PC-9 (cell line): Measurements from ENCODE around the gene CUX1.

ENCODE experiments used
- EZH2 ChIP-seq: fragments of 200-600 bp; sonication (generic); IDR thresholded peaks from 2 replicates; pipeline ENCODE4 v1.8.0; 2017; ENCODE audit warnings: antibody characterized with exemption, low read depth
- TF ChIP-seq, protein P1 (sequence below): fragments of 200-600 bp; sonication (generic); conservative IDR thresholded peaks from 2 replicates; pipeline ENCODE4 v1.6.1; 2017; ENCODE audit warnings: mixed run types, antibody characterized with exemption, mild to moderate bottlenecking, moderate library complexity

DNA sequence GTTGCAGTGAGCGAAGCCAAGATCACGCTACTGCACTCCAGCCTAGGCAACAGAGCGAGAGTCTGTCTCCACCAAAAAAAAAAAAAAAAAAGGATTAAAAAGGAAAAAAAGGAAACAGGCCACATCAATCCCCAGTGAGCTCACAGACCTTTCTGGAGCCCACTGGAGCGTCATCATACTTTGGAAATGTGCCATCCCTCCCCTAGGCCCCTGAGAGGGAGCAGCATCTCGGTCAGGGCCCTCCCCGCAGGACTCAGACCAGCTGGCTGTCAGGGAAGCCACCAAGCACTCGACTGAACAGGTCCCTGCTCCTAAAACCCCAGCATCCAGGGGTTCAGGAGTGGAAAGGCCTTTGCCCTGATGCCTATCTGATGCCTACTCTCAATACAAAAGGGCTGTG, 371.3 kb downstream of the CUX1 start:
- TF ChIP-seq, protein P1, sequence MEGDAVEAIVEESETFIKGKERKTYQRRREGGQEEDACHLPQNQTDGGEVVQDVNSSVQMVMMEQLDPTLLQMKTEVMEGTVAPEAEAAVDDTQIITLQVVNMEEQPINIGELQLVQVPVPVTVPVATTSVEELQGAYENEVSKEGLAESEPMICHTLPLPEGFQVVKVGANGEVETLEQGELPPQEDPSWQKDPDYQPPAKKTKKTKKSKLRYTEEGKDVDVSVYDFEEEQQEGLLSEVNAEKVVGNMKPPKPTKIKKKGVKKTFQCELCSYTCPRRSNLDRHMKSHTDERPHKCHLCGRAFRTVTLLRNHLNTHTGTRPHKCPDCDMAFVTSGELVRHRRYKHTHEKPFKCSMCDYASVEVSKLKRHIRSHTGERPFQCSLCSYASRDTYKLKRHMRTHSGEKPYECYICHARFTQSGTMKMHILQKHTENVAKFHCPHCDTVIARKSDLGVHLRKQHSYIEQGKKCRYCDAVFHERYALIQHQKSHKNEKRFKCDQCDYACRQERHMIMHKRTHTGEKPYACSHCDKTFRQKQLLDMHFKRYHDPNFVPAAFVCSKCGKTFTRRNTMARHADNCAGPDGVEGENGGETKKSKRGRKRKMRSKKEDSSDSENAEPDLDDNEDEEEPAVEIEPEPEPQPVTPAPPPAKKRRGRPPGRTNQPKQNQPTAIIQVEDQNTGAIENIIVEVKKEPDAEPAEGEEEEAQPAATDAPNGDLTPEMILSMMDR, result no peak
- no peak for TF ChIP-seq EZH2
